GM12892 (cell line): ENCODE results near the gene TTC33.
"Not testable (repeated sequence)": the region's sequence is repeated elsewhere in the genome, so short reads cannot be mapped to it uniquely, and the experiment has no call there.

ENCODE experiments used
- DNase-seq: peaks from one replicate; pipeline ENCODE4 v3.0.0; 2011; ENCODE audit not compliant: insufficient read length
- FAIRE-seq: peaks from 2 replicates; lab custom pipeline; 2011; peaks lifted over from hg19 to GRCh38; lab: Jason Lieb, UNC
- POLR2A ChIP-seq: IDR thresholded peaks from 2 replicates; pipeline ENCODE4 v1.6.1; 2011; ENCODE audit warnings: low read depth, low read length, control low read depth
- POLR2AphosphoS5 ChIP-seq: IDR thresholded peaks from 2 replicates; pipeline ENCODE4 v1.6.1; 2011; ENCODE audit warnings: low read depth, low read length, control low read depth
- TAF1 ChIP-seq: IDR thresholded peaks from 2 replicates; pipeline ENCODE4 v1.6.1; 2011; ENCODE audit warnings: low read depth, mild to moderate bottlenecking, control low read depth, low read length, borderline replicate concordance

The TTC33 gene

DNA sequence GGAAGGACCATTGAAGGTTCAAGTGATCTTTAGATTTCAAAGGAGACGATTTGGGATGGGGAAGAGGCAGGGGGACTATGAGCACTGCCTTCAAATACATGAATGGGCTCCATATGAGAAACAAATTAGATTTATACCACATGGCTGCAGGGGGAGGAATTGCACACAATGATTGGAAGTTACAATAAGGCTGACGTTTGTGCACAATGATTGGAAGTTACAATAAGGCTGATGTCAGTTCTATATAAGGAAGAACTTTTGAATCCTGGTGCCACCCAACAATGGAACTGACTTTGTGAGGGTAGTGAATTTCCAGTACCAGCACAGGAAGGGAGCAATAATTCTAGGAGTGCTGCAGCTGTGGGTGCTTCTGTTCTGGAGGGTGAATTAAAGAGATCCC, 171.7 kb downstream of the TTC33 start:
- FAIRE-seq (no peak), DNase-seq (no peak)
- no peak for TF ChIP-seq TAF1
- no peak for TF ChIP-seq POLR2AphosphoS5
- TF ChIP-seq POLR2A = no peak

DNA sequence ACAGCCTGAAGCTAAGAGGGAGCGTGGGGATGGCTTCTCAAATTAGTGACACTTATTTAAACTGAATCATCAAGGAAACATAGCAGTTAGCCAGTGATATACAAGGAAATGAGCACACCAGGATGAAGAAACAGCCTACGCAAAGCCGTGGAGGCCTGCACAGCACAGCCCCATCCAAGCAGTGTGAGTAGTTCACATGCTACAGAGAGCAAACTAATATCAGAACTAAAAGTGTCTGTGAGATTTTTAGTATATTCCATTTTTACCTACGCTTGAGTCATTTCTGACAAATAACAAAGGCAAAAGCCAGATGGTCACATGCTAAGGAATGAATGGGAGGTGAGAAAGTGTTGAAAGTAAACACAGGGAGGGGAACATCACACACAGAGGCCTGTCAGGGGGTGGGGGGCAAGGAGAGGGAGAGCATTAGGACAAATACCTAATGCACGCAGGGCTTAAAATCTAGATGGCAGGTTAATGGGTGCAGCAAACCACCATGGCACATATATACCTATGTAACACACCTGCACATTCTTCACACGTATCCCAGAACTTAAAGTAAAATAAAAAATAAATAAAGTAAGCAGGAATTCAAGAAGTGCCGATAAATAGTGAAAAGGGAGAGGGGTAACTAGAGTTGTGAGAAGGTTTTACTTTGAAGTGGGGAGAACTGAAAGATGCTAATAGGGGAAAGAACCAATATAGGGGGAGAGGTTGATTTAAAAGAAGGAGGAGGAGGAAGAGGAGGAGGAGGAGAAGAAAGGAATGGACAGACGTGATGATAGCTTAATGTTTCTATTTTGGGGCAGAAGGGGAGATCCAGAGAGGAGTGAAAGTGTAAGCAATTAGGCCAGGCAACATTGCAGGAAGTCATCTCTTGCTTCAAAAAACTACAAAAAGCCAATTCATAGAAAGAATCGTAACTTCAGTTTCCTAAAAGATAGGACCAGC, 177.0 kb downstream of the TTC33 start:
- FAIRE-seq (peak; percentile 95), DNase-seq (no peak)
- no peak for TF ChIP-seq POLR2A
- TF ChIP-seq POLR2AphosphoS5 = no peak
- no peak for TF ChIP-seq TAF1

DNA sequence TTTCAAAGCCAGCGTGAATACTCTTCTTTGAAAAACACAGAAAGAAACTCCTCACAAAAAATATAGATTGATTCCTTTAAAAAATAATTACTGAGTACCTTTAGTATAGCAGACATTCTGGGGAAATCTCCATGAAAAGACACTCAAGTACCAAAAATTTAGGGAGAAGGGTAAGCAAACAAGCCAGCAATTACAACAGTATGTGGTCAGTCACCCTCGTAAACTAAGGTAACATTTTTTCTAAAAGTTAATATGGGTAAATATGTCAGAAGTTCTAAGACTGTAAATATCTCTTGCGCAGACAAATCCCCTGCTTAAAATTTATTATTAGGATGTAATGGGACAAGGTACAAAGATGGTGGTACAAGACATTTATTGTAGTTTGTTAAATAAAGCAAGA, 178.0 kb downstream of the TTC33 start:
- FAIRE-seq (no peak), DNase-seq (no peak)
- no peak for TF ChIP-seq TAF1
- TF ChIP-seq POLR2AphosphoS5 = no peak
- no peak for TF ChIP-seq POLR2A

DNA sequence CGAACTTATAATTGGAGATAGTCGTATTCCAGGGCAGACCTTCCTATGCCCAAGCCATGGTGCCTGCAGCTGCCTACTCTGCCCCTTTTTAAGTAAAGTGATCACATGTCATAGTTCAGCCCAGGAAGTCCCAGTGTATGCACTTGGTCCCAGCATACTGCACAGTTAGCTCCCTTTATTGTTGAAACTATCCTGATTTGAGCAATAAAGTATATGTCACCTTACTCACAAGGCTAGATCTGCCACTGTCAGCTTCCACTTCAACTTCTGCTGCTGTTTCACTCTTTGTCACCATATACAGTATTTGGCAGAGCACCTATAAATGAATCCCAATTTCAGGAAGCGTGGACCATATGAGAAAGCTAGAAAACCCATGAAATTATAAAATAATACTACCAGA, 179.8 kb downstream of the TTC33 start:
- FAIRE-seq = no peak
- TF ChIP-seq TAF1 (no peak), POLR2A (no peak), POLR2AphosphoS5 (no peak)

DNA sequence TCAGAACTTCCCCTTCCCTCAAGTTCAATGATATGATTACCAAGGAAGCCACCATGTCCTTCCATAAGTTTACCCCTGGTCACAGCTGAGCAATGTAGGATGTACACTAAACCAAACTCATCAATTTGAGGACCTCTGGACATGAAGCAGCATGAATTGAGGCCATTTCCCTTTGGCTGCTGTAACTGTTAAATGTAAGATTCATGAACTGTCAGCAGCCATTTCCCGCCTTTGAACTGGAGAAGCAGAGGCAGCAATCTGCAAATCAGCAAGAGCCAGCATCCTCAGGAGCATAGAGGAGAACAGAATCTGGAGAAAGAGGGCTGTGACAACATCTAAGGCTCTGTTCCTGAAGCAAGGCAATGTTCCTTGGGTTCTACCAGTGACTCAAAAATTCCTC, 180.3 kb downstream of the TTC33 start:
- FAIRE-seq = no peak
- TF ChIP-seq POLR2AphosphoS5 (no peak), POLR2A (no peak), TAF1 (no peak)
- no peak for DNase-seq

More for the DNA sequence above, 179.8 kb downstream of the TTC33 start:
- DNase-seq = no peak

DNA sequence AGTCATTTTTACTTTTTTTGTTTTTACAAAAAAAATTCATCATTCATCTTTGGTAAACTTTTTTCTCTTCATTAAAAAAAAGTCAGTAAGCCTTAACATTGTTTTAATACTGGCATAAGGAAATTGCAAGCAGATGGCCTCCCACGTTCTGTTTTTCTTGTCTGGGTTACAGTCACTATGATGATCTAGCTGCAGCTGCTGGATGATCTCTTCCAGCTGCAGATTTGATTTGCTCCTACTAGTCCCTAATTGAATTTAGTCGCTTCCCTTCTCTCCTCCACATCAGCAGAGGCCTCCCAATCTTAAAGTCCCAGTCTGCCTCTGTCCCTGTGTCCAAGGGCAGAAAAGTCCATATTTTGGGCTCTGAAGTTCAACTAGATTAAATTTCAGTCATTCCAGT, 182.8 kb downstream of the TTC33 start:
- DNase-seq (no peak), FAIRE-seq (no peak)
- TF ChIP-seq POLR2AphosphoS5 (no peak), TAF1 (no peak), POLR2A (no peak)

DNA sequence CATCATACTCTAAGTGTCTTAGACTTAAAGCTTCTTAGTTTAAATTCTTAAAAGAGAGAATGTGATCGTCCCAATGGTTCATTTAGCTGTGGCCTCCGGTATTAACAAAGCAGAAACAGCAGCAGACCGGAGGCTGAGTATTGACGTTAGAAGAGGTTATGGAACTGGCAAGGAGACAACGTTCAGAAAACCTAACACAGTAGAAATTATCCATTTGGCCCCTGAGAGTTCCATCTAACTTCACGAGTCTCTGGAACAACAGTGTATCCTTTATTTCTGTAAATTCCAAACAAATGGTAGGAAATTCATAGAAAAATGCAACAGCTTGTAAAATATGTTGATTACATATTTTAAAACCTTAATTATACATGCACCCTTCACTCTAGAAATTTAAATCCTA, 183.4 kb downstream of the TTC33 start:
- FAIRE-seq = no peak
- no peak for DNase-seq
- TF ChIP-seq POLR2A (no peak), TAF1 (no peak), POLR2AphosphoS5 (no peak)

DNA sequence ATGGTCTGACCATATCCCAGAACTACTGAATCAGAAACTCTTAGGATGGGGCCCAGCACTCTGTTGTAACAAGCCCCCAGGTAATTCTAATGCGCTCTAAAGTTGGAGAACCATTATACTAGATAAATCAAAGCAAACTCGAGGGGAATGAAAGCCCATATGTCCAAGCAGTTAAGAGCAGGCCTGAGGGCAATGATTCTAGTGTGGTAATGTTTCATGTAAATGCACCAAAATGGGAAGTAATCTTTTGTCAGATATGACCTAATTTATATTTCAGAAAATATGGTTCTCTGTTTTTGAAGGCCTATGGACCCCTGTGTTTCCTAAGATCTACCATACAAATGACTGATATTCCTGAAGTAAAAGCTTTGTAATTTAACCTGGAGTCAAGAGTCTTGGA, 184.0 kb downstream of the TTC33 start:
- no peak for DNase-seq
- FAIRE-seq = no peak
- TF ChIP-seq POLR2A = no peak
- TF ChIP-seq TAF1 = no peak
- TF ChIP-seq POLR2AphosphoS5 = no peak

DNA sequence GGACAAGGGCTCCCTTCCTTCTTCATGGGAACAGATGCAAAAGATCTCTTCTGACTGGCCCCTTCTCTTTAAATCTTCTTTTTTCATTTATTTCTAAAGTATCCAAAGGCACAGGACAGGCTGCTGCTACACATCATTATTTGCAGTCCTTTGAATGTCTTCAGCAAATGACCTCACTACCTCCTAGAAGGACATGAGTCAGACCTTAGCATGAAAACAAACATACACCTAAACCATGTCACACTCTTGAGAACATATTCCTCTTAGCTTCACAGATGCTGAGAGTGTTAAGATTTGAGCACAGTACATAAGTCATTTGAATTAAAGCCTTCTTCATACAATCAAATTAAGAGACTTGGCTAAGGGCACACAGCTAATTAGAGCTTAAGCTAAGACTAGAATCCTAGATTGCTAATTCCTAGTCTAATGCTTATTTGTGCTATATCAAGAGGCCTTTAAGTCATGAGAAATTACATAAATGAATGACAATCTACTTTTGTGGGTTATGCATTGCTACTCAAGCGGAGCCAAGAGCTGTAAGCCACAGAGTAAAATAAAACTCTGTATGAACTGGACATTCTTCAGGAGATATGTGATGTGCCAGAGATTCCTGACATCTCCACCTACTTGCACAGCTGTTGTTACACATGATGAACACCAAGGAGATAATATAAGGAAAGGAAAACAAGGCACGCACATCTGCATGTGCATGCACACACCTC, 185.2 kb downstream of the TTC33 start:
- TF ChIP-seq POLR2AphosphoS5 (no peak), TAF1 (no peak), POLR2A (no peak)
- no peak for DNase-seq
- FAIRE-seq = peak; percentile 57

DNA sequence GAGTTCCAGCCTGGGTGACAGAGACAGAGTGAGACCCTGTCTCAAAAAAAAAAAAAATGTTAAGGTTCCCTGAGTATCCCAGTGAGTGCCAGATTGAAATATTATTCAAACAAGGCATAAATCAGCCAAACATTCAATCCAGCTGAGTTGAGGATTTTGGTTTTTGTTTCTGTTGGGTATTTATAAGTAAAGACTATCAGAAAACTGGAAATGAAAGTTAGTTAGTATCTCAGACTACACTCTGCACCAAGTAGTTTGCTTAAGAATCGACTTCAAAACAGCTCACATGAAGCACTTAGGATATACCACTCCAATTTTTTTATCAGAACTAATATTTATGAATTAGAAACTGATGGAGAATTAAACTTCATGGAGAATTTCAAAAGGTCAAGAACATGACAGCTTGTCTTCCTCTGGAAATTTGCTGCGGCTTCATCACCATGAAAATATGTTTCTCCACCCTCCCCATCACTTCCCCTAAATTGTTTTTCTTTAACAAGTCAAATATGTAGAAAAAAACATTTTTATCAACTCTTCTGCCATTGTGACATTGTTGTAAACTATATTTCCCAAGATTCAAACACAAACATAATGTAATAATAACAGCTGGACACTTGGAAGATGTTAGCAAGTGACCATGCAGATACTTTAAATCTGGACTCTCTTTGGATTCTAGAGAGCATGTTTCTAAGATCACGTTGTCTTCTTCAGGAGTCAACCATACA, 186.1 kb downstream of the TTC33 start:
- FAIRE-seq = no peak
- no peak for DNase-seq
- TF ChIP-seq POLR2AphosphoS5 (no peak), POLR2A (no peak), TAF1 (no peak)

DNA sequence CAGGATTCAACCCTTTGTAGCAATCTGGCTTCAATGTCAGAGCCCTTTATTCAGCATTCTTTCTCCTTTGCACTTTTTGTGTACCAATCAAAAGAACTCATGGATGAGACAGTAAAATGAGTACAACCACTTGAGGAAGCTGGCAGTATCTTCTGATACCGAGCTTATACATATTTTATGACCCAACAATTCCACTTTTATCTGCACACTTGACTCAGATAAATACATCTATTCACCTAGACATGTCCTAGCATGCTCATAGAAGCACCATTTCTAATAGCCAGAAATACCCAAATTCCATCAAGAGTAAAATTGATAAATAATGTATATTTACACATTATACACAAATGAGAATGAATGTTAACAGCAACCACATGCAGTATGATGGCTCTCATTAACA, 187.2 kb downstream of the TTC33 start:
- FAIRE-seq (no peak), DNase-seq (no peak)
- TF ChIP-seq POLR2A = no peak
- TF ChIP-seq TAF1 = no peak
- TF ChIP-seq POLR2AphosphoS5 = no peak

DNA sequence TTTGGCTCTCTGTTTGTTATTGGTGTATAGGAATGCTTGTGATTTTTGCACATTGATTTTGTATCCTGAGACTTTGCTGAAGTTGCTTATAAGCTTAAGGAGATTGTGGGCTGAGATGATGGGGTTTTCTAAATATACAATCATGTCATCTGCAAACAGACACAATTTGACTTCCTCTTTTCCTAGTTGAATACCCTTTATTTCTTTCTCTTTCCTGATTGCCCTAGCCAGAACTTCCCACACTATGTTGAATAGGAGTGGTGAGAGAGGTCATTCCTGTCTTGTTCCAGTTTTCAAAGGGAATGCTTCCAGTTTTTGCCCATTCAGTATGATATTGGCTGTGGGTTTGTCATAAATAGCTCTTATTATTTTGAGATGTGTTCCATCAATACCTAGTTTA, 192.6 kb downstream of the TTC33 start:
- not testable (repeated sequence) for FAIRE-seq, DNase-seq
